GM12878 (cell line): ENCODE results near the gene PHRF1. TPM values are rescaled to one million over a fixed set of nuclear protein-coding genes. Genes with fewer than 3 reads are reported as not detected.

Source experiments
- ATAC-seq: fragments of 200-7000 bp; cut with Tn5 transposase; 3 replicates; pipeline ENCODE4 v1.9.1; 2020; ENCODE audit warnings: mild to moderate bottlenecking, moderate library complexity
- BruUV-seq: library from RNA; stranded (reverse); fragments of 400-500 nt; replicated peaks from 2 replicates; lab custom pipeline; 2021; lab: Mats Ljungman, UMichigan
- CTCF ChIA-PET: fragments of 300-600 bp; sonication (Branson Sonifier 250); formaldehyde crosslinking; extraction: SDS; loops from one replicate; lab custom pipeline; 2021; ENCODE audit warnings: inconsistent platforms; lab: Yijun Ruan, JAX
- POLR2A ChIA-PET: fragments of 350-600 bp; formaldehyde crosslinking; extraction: SDS; loops from one replicate; lab custom pipeline; 2021; ENCODE audit warnings: inconsistent platforms; lab: Charles Lee
- RAD21 ChIA-PET: fragments of 300-600 bp; sonication (Branson Sonifier 250); formaldehyde crosslinking; loops from one replicate; lab custom pipeline; 2023; ENCODE audit warnings: antibody characterized with exemption; ENCODE audit not compliant: unreplicated experiment; lab: Charles Lee
- SMC1A ChIA-PET: fragments of 300-600 bp; sonication (Branson Sonifier 250); formaldehyde crosslinking; loops from one replicate; lab custom pipeline; 2023; ENCODE audit not compliant: unreplicated experiment, uncharacterized antibody; lab: Charles Lee
- DNase-seq: peaks from one replicate; pipeline ENCODE4 v3.0.0-alpha.2; 2011; ENCODE audit warnings: low read depth, low spot score
- FAIRE-seq: peaks from 3 replicates; lab custom pipeline; 2011; peaks lifted over from hg19 to GRCh38; lab: Jason Lieb, UNC
- H2AFZ ChIP-seq: 2 replicates; pipeline ENCODE4 v1.6.0; 2011; ENCODE audit warnings: low read depth, low read length, control low read depth; ENCODE audit not compliant: control insufficient read depth
- H3K27ac ChIP-seq: 2 replicates; pipeline ENCODE4 v1.5.1; 2011; ENCODE audit warnings: control low read depth; ENCODE audit not compliant: control insufficient read depth, insufficient read depth
- H3K27me3 ChIP-seq, 2 experiments: replicated peaks in 1 of 2; 2 replicates each; pipeline versions ENCODE4 v1.6.0 to v1.6.1; 2011; ENCODE audit warnings: low read length in 1 of 2; ENCODE audit not compliant: control insufficient read depth in 2 of 2, insufficient read depth in 2 of 2
- H3K36me3 ChIP-seq, 2 experiments: 2 replicates each; pipeline ENCODE4 v1.5.1; 2011; ENCODE audit warnings: low read length in 1 of 2; ENCODE audit not compliant: control insufficient read depth in 2 of 2, insufficient read depth in 2 of 2
- H3K4me1 ChIP-seq: 2 replicates; pipeline ENCODE4 v1.6.1; 2011; ENCODE audit warnings: mild to moderate bottlenecking, low read length, moderate library complexity, mixed read lengths; ENCODE audit not compliant: control insufficient read depth, insufficient read depth
- H3K4me2 ChIP-seq: 2 replicates; pipeline ENCODE4 v1.6.0; 2011; ENCODE audit warnings: control low read depth; ENCODE audit not compliant: control insufficient read depth, insufficient read depth
- H3K4me3 ChIP-seq: fragments of 200-600 bp; sonication (generic); 2 replicates; pipeline ENCODE4 v1.5.1; 2016
- H3K79me2 ChIP-seq: 2 replicates; pipeline ENCODE4 v1.6.0; 2011; ENCODE audit warnings: low read length; ENCODE audit not compliant: control insufficient read depth, insufficient read depth
- H3K9ac ChIP-seq: 2 replicates; pipeline ENCODE4 v1.8.0; 2011; ENCODE audit warnings: low read length, control low read depth, mixed read lengths; ENCODE audit not compliant: control insufficient read depth, insufficient read depth
- H3K9me3 ChIP-seq: replicated peaks from 3 replicates; pipeline ENCODE4 v1.5.1; 2011; ENCODE audit warnings: mild to moderate bottlenecking, low read length; ENCODE audit not compliant: control insufficient read depth, insufficient read depth
- H4K20me1 ChIP-seq: 2 replicates; pipeline ENCODE4 v1.6.0; 2011; ENCODE audit not compliant: control insufficient read depth, insufficient read depth
- BCL3 ChIP-seq: IDR thresholded peaks from 2 replicates; pipeline ENCODE4 v1.6.1; 2011; ENCODE audit warnings: borderline replicate concordance, low read depth, mild to moderate bottlenecking, moderate library complexity, low read length; ENCODE audit not compliant: insufficient read depth, poor library complexity, severe bottlenecking
- BRCA1 ChIP-seq: IDR thresholded peaks from 2 replicates; pipeline ENCODE4 v1.6.1; 2011; ENCODE audit warnings: low read depth, low read length, improper control_type of control experiment
- DPF2 ChIP-seq: fragments of 450-650 bp; IDR thresholded peaks from 2 replicates; pipeline ENCODE4 v1.6.1; 2017; ENCODE audit warnings: mild to moderate bottlenecking
- ESRRA ChIP-seq: IDR thresholded peaks from 2 replicates; pipeline ENCODE4 v1.6.1; 2012; ENCODE audit warnings: mild to moderate bottlenecking, low read length, improper control_type of control experiment
- ETV6 ChIP-seq, 2 experiments: fragments of 450-650 bp in 1 of 2; IDR thresholded peaks in 1 of 2; conservative IDR thresholded peaks in 1 of 2; 2 replicates each; pipeline ENCODE4 v1.6.1; 2014; ENCODE audit warnings: antibody characterized with exemption in 1 of 2, borderline replicate concordance in 1 of 2, low read depth in 1 of 2, mild to moderate bottlenecking in 1 of 2, moderate library complexity in 1 of 2
- HDAC6 ChIP-seq: fragments of 200-600 bp; sonication (generic); IDR thresholded peaks from one replicate; pipeline ENCODE4 v1.8.0; 2017; ENCODE audit warnings: antibody characterized with exemption; ENCODE audit not compliant: unreplicated experiment
- IKZF2 ChIP-seq, 2 experiments: fragments of 450-650 bp; IDR thresholded peaks; 2 replicates each; pipeline ENCODE4 v1.6.1; 2017; ENCODE audit warnings: mild to moderate bottlenecking in 2 of 2, moderate library complexity in 2 of 2
- JUND ChIP-seq: IDR thresholded peaks from 2 replicates; pipeline ENCODE4 v1.6.1; 2012; ENCODE audit warnings: low read depth, mild to moderate bottlenecking, low read length, improper control_type of control experiment, moderate library complexity
- MTA2 ChIP-seq: fragments of 450-650 bp; IDR thresholded peaks from 2 replicates; pipeline ENCODE4 v1.6.1; 2016; ENCODE audit warnings: low read depth, mild to moderate bottlenecking, moderate library complexity
- PKNOX1 ChIP-seq: fragments of 450-650 bp; IDR thresholded peaks from 2 replicates; pipeline ENCODE4 v1.6.1; 2016; ENCODE audit warnings: mild to moderate bottlenecking
- POU2F2 ChIP-seq: IDR thresholded peaks from 3 replicates; pipeline ENCODE4 v1.6.1; 2011; ENCODE audit warnings: low read depth, mild to moderate bottlenecking, low read length, borderline replicate concordance
- PRDM15 ChIP-seq: fragments of 450-650 bp; formaldehyde crosslinking; IDR thresholded peaks from 2 replicates; pipeline ENCODE4 v1.4.0; 2020; ENCODE audit warnings: mild to moderate bottlenecking, moderate library complexity
- RCOR1 ChIP-seq: conservative IDR thresholded peaks from 2 replicates; pipeline ENCODE4 v1.6.1; 2012; ENCODE audit warnings: low read depth, low read length, improper control_type of control experiment
- SMC3 ChIP-seq: IDR thresholded peaks from 2 replicates; pipeline ENCODE4 v1.6.1; 2011; ENCODE audit warnings: low read length, improper control_type of control experiment, borderline replicate concordance
- SREBF2 ChIP-seq: IDR thresholded peaks from 2 replicates; pipeline ENCODE4 v1.6.1; 2012; ENCODE audit warnings: mild to moderate bottlenecking, low read length
- TCF12 ChIP-seq: IDR thresholded peaks from 2 replicates; pipeline ENCODE4 v1.6.1; 2011; ENCODE audit warnings: low read depth, mild to moderate bottlenecking, low read length
- WGBS: methylation state at CpG from one replicate; pipeline ENCODE4 v1.1.6; 2016; ENCODE audit warnings: low lambda C conversion rate; ENCODE audit not compliant: insufficient replicate concordance, insufficient coverage; ENCODE audit errors: missing lambda C conversion rate; 5-methylcytosine and 5-hydroxymethylcytosine counted together
- in situ Hi-C: fragments of 300-500 bp; cut with MboI; formaldehyde crosslinking; loops from 9 replicates; pipeline ENCODE4 v1.14.3; 2018; ENCODE audit warnings: mixed read lengths
- intact Hi-C: fragments of 100-400 bp; cut with micrococcal nuclease; formaldehyde crosslinking; loops from one replicate; pipeline ENCODE4 v1.14.2; 2022; ENCODE audit not compliant: unreplicated experiment
- polyA plus RNA-seq, 11 experiments: library from polyadenylated mRNA; depleted of rRNA in 4 of 11; unstranded in 6 of 11; stranded (reverse) in 5 of 11; fragments of >200 nt; fragmentation: Nextera tagmentation in 4 of 11; fragmentation: Illumina TruSeq in 1 of 11; extraction: Ambion mirVana in 4 of 11; extraction: Trizol in 1 of 11; gene quantifications; 1 replicate in 1 of 11; 2 replicates in 10 of 11; pipeline versions ENCODE4 v1.2.1 to v1.2.3, GENCODE V29; 2011 to 2016; ENCODE audit warnings: inconsistent platforms in 2 of 11, missing spikeins in 2 of 11, low read depth in 1 of 11
- total RNA-seq, 4 experiments: library from RNA; depleted of rRNA in 3 of 4; stranded (reverse); fragments of >200 nt in 3 of 4; fragmentation: Illumina TruSeq in 1 of 4; extraction: Trizol in 1 of 4; gene quantifications; 2 replicates each; pipeline versions ENCODE4 v1.2.1 to v1.2.3, GENCODE V29; 2013 to 2021

The PHRF1 gene
- total and polyA plus RNA-seq, 10 of the 15 experiments (the other 5 are each of a cell fraction or from before 2014, with no cell fraction given) = 0.13 to 43.5 (median 15.1) TPM

GRCh38 chr11:650482-650881 lies 74.2 kb downstream of the PHRF1 start:
- Histone ChIP-seq H3K9ac (no peak overlapping the region), H3K27me3 (no peaks in the 10 kb centered on the region), H3K4me1 (peaks cover 10% of the 10 kb centered on the region), H3K4me2 (no peak overlapping the region), H3K36me3 (peaks cover 3 to 4% of the 10 kb centered on the region in 2 experiments; a peak in 3 of 4 replicates), H4K20me1 (no peaks in the 10 kb centered on the region), H3K27ac (no peak overlapping the region), H3K4me3 (no peak overlapping the region), H3K9me3 (no peaks in the 10 kb centered on the region), H3K79me2 (no peaks in the 10 kb centered on the region), H2AFZ (no peak overlapping the region)
- ChIA-PET CTCF (no interaction called here), POLR2A (no interaction called here), SMC1A (no interaction called here), RAD21 (no interaction called here)
- no peak for TF ChIP-seq IKZF2 (IDR thresholded peaks at IDR 0.05)
- TF ChIP-seq POU2F2 = no peak
- TF ChIP-seq DPF2 = no peak
- TF ChIP-seq RCOR1 = no peak
- TF ChIP-seq MTA2 = no peak
- TF ChIP-seq ETV6 (conservative IDR thresholded peaks at IDR 0.05 in 1 of 2, IDR thresholded peaks at IDR 0.05 in 1 of 2; ENCODE audit: borderline replicate concordance in 1 of 2, low read depth in 1 of 2) = no peak
- no peak for TF ChIP-seq BCL3
- TF ChIP-seq JUND = no peak
- no peak for TF ChIP-seq HDAC6
- TF ChIP-seq SREBF2 = no peak
- TF ChIP-seq SMC3 = no peak
- TF ChIP-seq PKNOX1 = no peak
- no peak for TF ChIP-seq BRCA1
- TF ChIP-seq ESRRA = no peak
- no peak for TF ChIP-seq PRDM15 (CRISPR knock-in tag)
- no peak for TF ChIP-seq TCF12
- ATAC-seq (no peak), DNase-seq (no peak), FAIRE-seq (no peak)
- intact Hi-C loops = no loop called here
- 91% methylated on average over 10 of the region's 10 CpGs for WGBS
- in situ Hi-C loops = no loop called here
- no TSS peak for BruUV-seq
